NCI-H1417 (cell line): ENCODE measurements around the gene DFFB.

Experiments used
- DNase-seq, 3 experiments: peaks; one replicate each; lab custom pipeline; 2025; lab: John Stamatoyannopoulos, UW

The DFFB gene

DNA sequence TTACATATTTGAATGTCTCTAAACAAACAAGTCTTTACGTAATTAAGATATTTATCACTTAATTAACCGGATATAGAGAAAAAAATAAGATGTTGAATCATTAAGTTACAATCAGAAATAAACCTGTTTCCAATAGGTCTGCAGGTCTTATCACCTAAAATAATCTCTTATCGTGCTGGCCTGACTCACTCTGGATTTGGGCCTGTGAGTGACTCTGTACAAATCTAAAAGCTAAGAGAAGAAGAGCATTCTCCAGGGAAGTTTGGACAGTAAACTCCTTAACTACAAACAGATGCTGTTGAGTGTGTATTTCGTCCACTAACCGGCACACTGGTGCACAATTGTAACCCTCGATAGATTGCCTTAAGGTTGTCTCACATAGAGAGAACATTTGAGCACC is 25.6 kb upstream of the DFFB start:
- no peak for DNase-seq

DNA sequence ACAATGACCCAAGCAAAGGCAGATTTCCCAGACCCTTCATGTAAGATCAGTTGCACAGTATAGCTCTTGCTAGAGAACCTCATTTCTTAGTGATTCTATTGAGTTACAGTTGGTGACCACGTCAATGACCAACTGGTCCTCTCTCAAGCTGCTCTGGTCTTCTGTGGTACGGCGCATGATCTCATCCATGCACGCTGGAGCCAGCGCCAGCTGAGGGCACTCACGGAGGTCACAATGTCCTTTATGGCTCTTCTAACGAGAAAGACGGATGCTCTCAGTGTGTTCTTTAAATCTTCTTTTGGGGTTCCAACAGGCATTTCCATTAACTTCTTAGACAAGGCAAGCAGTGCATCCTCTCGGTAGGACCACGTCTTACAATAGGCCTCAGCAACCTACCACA is 22.6 kb upstream of the DFFB start:
- DNase-seq, result no peak

DNA sequence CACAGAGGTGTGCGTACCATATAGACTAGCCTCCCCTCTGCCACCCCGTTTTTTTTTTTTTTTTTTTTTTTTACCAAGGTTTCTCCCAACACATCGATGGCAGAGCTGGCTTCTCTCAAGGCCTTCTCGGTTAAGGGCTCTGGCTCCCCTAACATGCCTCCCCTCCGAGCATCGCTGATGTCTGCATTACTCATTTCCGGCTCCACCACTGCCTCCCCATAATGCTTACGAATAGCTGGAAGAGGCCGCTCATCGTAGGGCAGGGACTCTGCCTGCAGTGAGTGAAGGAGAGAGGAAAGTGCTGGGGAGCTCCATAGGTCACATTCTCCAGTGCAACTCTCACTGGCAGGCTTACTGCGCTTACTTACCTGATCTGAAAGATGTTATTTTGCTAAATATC is 20.9 kb upstream of the DFFB start:
- no peak for DNase-seq

DNA sequence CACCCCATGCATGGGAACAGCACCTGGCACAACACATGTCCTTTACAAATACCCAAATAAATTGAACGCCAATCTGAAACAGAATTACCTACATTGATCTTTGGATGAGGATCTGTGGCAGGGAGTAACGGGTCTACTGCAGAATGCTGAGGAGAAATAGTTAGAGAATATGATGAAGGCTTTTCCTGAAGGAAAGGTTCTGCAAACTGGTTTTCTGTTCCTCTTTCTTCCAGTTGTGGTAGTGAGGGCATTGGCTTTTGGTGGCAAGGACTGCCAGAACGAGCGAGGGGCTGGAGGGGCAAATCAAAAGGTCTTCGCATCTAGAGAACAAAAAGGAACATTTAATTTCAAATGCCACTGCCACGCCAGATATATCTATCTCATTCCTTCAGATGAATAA is 20.1 kb upstream of the DFFB start:
- no peak for DNase-seq

DNA sequence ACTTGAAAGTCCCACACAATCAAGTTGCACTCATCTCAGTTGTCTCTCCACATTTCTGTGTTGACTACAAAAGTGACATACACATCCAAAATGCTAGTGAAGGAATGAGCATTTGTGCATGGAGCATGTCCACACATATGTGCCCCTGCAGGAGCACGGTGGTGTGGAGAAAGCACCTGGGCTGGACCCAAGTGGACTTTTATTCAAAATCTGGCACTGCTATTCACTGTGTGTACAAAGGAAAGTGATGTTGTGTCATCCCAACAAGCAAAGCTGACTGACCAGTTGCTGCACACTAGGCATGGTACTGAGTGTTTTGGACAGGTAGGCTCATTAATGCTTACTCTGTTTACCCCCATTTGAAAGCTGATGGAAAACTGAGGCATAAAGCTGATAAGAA is 19.6 kb upstream of the DFFB start:
- no peak for DNase-seq

DNA sequence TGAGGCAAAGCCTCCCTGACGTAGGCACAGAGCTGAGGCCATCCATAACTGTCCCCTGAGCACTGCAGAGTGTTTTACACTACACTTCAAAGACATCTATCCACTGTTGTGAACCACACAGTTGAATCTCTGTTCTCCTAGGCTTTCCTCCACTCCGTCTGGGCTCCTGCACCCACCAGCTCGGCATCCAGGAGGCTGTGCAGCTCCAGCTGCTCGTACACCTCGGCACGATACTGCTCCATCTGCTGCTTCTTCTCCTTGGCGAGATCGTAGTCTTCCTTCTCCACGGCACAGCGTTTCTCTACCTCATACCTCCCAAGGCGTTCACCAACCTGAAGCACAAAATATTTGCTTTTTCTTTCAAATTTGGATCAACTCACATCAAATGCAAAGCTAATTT is 18.5 kb upstream of the DFFB start:
- no peak for DNase-seq

DNA sequence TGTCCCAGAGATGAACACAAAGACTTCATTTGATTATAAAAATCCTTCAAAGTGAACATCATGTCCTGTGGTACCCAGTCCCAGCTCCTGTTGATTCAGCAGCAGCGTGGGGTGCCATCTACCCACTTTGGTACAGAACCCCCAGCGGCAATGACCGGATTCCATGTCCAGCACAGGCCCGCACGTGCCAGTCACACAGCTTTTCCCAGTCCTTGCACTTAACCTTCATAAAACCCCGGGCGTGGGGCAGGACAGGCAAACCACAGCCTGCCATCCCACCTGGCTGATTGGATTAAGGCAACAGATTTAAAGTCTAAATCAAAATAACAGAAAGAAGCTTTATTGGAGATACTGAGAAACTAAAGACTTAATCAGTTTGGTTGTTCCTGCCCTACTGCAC is 15.8 kb upstream of the DFFB start:
- no peak for DNase-seq

DNA sequence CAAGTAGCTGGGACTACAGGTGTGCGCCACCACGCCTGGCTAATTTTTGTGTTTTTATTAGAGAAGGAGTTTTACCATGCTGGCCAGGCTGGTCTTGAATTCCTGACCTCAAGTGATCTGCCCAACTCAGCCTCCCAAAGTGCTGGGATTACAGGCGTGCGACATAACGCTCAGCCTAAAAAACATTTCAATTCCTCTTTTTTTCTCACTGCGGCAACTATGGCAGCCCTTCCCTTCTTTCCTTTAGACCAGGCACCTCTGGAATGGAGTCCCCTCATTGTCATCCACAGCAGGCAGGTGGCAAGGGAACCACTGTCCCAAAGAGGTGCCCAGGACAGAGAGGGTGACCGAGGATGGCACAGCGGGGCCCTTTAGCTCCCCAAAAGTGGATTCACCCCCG is 14.4 kb upstream of the DFFB start:
- DNase-seq, result no peak

DNA sequence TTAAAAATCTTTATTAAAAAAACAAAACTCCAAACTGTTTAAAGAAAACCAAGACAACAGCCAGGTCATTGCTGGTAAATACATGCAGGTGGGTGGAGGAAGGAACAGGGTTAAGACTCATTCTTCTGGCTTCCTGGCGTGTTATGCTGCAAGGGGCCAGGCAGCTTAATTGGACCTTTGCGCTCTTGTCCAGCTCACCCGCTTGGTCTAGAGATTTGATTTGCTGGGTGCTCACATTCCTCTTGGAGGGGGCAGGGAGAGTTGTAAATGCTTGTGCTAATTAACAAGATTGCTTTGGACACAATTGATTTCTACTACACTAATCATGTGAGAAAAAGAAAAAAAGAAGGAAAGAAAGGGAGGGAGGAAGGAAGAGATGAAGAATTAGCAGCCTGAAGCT is 10.7 kb upstream of the DFFB start:
- DNase-seq, result no peak

DNA sequence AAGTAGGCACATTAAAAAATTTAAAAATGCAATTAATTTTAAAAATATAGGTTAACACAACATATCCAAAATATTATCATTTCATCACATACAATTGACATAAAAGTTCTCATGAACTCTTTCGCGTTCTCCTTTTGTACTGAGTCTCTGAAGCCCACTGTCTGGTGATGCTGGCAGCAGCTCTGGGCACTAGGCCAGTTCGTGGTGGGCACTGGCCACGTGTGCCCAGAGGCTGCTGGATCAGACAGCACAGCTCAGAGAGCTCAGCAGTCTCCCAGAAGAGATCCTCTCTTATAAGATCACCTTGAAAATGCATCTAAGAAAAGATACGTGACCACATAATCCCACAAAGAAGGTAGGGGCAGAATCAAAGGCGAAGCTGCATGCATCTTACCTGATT is 10.2 kb upstream of the DFFB start:
- DNase-seq, result no peak

DNA sequence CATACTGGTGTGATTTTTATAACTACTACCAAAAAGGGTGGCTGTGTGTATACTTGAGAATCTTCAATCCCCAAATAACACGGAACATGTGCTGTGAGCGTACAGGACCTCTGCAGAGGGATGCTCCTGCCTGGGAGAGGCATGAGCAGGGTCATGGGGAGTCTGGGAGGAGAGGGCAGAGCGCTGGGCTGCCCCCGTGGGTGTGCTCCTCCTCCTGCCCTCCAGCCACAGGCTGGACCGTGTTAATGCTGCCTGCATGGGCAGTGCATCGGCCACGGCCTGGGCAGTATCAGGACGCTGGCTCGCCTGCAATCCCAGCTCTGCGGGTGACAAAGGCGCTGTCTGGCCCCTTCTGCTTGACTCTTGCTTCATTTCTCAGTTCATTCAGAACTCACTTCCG is 6.4 kb upstream of the DFFB start:
- DNase-seq, result no peak

DNA sequence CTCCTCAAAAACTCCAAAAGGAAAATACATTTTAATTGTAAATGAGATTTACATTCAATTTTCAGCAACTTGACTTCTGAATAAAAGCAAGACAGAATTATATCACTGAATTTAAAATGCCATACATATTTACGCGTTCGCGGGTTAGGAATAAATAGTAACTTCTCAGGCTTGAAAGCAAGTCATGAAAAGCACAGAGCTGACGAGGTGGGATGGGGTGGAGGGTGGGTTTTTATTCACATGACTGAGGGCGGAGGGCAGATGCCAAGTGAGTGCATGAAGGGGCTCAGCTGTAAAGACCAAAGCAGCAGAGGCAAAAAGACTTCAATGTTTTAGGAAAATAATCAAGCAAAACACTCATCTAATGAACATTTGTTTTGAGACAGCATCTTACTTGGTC is 6.0 kb upstream of the DFFB start:
- no peak for DNase-seq

DNA sequence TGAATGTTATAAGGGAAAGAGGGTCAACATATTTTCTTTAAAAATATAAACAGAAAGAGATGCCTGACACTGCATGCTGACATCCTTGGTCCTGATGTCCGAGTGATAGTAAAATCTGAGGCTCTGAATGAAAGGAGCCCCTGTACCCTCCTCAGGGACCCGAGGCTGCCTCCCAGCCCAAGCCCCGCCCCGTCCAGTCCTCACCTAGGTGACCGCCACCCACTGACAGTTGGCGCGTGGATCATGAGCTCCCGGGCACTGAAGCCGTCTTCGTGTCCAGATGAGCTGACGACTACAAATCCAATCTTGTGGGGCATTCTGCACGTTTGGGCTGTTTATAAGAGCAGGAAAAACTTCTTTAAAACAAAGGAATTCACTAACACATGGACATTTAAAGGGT is 5.2 kb upstream of the DFFB start:
- no peak for DNase-seq

DNA sequence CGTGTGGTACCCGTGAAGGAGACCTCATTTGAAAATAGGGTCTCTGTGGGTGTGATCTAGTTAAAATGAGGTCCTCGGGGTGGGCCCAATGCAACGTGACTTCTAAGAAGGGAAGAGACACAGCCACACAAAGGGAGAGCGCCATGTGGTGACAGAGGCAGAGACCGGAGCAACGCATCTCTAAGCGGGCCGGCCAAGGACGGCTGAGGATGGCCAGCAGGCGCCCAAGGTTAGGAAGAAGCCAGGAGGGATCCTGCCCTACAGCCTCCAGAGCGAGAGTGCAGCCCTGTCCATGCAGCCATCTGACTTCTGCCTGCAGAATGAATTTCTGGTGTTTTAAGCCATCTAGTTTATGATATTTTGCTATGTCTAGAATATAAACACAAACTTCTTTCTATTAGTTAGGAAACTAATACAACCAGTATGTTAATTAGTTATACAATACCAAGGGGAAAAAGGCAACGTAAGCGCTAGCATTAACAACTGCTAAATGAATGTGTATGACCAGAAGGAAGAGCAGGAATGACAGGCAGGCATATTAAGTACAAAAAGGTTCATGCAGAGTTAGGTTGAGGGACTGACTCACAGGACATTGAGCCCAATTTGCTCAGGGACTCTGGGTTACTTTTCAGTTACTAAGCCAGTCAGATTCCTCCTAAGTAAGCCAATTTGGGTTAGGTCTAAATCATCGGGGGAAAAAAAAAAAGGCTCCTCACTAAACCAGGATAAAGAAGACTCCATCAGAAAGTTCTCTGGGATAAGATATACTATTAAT is 4.4 kb upstream of the DFFB start:
- no peak for DNase-seq

DNA sequence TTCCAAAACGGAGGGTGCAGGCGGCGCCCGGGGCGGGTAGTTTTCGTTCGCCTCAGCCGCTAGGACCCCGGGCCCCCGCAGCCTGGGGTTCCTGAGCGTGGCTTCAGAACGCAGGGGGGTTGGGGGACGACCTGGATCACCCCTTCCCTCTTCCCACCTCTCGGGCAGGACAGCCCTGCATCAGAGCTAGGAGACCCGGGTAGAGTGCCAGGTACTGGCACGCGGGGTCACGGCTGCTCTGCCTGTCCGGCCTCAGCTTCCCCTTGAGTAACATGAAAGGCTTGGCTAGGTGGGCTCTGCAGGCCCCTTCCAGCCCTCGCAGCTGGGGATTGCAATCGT is 484 bp downstream of the DFFB start:
- peak in 1 of 3 experiments; percentile 45 for DNase-seq

DNA sequence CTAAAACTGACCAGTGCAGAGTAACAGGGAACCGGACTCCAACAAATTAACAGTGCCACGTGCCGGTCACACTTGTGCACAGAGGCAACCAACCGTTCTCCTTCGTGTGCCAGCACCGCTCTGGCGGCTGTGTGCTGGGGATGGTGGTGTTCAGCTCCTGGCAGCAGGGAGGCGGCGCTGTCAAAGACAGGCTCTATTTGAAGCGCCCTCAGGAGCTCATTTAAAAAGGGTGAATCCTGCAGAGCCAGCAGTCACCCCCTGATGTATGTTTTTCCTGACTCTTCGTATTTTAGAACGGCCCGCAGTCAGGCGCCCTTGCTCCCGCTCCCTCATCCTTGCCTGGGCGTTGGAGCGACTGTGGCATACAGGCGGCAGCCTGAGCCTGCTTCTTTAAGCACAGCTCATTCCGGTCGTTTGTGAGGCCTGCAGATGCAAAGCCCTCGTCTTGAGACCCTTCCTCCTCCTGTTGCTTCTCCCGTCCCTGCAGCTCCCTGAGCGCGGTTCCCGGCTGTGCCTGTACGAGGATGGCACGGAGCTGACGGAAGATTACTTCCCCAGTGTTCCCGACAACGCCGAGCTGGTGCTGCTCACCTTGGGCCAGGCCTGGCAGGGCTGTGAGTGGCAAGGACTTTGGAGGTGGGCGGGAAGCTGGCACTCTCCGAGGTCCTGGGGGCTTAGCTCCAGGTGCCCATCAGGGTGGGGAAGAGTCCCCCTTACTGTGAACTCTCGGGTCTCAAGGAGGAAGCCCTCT is 1.1 kb downstream of the DFFB start:
- DNase-seq, result peak; percentile 2 to 71 (median 56)

DNA sequence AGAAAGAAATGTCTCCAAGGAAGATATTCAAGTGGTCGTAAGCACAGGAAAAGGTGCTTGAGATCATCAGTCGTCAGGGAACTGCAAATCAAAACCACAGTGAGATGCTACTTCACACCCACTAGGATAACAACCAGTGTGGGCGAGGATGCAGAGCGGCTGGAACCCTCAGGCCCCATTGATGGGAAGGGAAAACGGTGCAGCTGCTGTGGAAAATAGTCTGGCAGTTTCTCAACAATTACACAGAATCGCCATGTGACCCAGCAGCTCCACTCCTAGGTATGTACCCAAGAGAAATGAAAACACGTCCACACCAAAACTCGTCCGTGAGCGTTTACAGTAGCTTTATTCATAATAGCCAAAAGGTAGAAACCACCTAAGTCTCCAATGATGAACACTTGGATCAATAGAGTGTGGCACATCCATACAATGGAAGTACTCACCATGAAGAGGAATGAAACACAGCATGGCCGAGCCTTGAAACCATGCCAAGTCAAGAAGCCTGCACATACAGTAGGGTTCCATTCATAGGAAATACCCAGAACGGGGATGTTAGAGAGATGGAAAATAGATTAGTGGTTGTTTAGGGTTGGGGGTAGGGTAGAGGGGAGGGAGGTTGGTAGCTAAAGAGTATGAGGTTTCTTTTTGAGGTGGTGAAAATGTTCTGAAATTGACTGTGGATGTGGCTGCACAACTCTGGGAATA is 6.1 kb downstream of the DFFB start:
- no peak for DNase-seq

DNA sequence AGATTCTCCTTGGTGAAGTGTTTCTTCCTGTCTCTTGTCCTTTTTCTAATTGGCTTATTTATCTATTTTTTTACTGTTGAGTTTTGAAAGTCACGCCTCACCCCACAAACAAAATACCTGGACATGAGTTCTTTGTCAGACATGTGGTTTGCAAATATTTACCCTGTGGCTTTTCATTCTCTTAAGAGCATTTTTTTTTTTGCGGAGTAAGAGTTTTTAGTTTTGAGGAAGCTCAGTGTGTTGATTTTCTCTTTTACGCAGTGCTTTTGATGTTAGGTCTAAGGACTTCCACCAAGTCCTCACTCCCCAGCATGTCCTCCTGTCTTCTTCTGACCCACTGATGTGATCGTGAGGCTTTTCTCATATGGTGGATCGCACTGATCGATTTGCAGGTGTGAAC is 7.6 kb downstream of the DFFB start:
- DNase-seq, result no peak

DNA sequence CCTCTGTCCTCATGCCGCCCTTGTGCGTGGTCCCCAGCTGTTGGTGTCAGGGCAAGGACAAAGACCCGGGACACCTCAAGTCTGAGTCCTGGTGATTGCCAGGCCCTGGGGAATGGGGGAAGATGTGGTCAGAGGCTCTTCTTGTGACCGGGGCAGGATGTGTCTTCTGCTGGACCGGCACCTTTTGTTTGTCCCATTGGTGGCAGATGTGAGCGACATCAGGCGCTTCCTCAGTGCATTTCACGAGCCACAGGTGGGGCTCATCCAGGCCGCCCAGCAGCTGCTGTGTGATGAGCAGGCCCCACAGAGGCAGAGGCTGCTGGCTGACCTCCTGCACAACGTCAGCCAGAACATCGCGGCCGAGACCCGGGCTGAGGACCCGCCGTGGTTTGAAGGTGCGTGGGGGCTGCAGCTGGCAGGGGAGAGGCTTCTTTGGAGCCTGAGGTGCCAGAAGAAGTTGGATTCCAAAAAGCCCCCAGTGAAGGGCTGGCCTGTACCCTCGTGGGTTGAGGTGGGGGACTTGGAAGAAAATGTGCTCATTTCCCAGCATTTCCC is 8.4 kb downstream of the DFFB start:
- no peak for DNase-seq

DNA sequence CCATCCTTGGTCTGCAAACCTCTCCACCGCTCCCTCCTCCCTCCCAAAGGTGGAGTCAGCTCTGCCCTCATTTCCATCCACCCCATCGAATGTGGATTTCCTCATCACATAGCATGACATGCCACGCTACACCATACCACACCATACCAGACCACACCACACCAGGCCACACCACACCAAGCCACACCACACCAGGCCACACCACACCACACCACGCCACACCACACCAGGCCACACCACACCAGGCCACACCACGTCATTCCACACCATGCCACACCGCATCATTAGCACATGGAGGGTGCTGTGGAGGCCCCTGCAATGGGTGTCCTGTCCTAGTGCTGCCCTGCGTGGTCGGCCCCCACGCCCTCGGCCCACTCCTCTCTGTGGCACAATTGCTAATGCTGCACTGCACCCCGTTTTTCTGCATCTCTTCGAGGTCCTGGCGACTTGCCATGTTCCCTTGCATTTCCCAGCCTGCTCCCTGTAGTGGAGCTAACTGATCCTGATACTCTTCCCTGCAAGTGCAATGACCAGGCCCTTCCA is 11.3 kb downstream of the DFFB start:
- no peak for DNase-seq

DNA sequence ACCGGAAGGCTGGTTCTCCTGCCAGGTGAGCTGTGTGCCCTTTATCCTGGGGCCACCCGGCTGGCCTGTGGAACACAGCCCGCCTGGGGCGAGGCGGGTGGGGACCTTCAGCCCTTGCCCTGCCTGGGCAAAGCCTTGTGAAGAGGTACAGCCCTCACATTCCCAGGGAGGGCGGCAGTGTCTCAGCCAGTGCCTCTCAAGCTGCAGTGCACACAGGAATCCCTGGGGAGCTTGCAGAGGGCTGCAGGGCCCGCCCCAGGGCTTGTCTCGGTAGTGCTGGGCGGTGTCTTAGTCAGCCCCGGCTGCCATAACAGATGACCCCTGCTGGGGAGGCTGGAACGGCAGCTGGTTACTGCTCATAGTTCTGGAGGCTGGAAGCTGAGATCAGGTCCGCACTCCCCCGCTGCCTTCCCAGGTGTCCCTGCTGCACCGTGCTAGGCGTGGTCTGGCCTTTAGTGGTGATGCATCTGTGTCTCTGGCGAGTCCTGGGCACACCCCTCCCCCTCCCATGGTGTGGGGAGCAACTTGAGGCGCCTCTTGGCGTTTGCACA is 12.6 kb downstream of the DFFB start:
- DNase-seq, result peak in 1 of 3 experiments; percentile 91

DNA sequence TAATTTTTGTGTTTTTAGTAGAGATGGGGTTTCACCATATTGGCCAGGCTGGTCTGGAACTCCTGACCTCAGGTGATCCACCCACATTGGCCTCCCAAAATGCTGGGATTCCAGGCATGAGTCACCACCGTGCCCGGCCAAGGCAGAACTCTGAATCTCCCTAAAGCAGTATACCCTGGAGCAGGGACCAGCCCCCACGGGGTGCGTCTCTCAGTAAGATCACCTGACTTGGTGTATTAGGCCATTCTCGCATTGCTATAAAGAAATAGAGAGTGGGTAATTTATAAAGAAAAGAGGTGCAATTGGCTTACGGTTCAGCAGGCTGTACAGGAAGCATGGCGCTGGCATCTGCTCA is 14.2 kb downstream of the DFFB start:
- DNase-seq, result no peak
